ENCODE measurements around the gene KCNIP2.
"Not testable (repeated sequence)": the region's sequence is repeated elsewhere in the genome, so short reads cannot be mapped to it uniquely, and the experiment has no call there.

Gene KCNIP2

GRCh38 chr10:101829561-101830315, 13.9 kb downstream of the KCNIP2 start:
- DNase-seq, result no peak

DNA sequence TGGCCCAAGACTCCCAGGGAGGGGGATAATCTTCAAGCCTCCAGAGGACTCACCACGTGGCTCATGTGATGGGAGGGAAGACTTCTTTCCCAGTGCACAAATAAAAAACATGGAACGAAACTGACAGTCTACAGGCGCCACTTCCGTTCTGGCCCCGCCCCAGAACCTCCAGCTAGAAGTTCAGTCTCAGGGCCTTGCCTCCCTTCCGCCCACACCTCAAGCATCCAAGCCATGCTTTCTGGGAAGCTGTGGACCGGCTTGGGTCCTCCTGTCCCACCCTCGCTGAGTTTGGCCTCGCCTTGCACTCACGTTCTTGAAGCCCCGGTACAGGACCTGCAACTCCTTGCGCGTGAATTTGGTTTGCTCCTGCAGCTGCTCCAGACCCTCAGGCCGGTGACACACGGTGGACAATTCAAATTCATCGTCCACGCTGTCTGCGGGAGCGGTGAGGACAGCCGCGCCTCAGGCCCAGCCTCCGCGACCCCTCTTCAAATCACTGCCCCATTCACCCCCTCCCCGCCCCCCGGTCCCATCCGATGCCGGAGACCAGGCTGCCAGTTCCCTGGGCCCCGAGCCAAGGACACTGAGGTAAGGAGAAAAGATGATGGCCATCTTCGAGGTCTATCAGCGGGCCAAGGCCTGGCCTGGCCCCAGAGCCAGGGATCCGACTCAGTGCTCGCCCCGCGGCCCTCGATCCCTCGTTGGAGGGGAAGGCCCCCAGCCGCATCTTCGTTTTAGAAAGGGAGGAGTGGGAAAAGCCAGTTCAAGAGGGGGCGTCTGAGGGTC, 14.6 kb downstream of the KCNIP2 start:
- DNase-seq, result no peak

DNA sequence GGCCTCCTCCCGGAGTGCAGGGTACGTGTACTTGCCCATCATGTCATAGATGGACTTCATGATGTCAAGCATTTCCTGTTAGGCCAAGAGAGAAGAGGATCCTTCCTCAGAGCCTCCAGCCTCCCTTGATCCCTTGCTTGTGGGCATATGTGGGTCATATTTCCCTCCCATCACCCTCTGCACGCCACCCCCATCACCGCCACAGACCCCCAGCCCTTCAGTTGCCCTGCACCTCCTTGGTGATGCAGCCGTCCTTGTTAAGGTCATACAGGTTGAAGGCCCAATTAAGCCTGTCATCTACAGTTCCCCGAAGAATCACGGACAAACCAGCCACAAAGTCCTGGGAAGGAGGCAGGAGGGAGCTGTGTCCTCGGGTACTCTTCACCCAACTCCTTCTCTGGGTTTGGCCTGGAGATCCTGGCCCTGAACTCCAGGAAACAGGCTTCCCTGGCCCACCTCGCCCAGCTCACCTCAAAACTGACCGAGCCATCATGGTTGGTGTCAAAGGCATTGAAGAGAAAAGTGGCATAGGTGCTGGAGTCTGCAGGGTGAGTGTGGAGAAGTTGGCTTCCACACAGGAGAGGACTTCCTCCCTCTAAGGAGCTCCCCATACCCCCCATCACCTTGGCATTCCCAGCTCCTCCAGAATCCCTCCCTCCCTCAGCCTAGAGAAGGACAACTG, 15.5 kb downstream of the KCNIP2 start:
- DNase-seq, result no peak

GRCh38 chr10:101826852-101827434, 16.7 kb downstream of the KCNIP2 start:
- no peak for DNase-seq

DNA sequence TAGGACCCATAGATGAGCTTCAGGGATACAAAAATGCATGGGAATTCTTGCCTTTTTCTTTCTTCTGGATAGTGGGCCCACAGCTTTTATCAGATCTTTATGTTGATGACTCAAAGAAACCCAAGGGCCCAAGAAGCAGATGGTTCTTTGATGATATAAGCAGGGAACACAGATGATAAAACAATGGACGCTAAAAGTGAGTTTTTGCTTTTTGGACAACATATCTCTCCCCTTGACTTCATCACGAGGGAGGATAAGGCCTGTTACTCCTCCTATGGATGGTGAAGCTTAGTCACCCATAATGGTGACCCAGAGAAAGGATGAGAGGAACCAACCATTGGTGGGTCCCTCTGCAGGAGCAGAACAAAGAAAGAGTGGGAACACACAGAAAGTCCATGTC, 18.9 kb downstream of the KCNIP2 start:
- no peak for DNase-seq

DNA sequence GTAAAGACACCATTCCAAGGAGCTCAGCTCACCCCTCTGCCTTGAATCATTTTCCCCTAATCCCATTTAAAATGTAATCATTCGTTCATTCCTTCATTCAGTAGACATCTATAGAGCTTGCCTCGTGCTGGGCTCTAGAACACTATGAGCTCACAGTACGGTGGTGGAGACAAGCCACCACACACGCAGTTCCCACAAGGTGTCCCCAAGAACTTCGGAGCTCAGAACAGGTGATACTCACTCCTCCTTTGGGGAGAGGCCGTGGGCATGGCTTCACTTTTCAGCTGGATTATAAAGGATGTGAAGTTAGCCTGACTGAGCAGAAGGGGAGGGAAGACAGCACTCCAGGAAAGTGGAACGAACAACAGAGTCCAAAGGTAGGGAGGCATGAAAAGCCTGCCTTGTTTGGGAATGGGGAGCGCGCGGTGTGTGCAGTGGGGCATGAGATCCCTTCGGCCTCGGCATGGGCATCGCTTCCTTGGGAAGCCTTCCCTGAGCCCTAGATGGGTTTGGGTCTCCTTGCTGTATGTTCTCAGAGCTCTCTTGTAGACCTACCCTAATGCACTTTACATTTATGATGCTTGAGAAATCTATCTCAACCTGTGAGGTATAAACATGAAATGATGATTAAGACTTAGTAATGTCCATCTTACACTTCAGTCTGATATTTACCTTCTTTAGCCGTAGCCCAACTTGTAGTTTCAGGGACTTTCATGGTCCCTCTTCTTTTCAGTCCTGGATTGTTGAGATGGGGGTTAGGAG, 24.5 kb downstream of the KCNIP2 start:
- DNase-seq, result peak in 12 of 58 donors; percentile 50 to 69 (median 62)

- DNase-seq, result peak; percentile 86 to 100 (median 97)
Observed at GRCh38 chr10:101818119-101818871, 25.3 kb downstream of the KCNIP2 start, which contains the start of gene OGA. OGA (minus strand) TSS chr10:101818444; CDS start chr10:101818022, 422 bp downstream.

DNA sequence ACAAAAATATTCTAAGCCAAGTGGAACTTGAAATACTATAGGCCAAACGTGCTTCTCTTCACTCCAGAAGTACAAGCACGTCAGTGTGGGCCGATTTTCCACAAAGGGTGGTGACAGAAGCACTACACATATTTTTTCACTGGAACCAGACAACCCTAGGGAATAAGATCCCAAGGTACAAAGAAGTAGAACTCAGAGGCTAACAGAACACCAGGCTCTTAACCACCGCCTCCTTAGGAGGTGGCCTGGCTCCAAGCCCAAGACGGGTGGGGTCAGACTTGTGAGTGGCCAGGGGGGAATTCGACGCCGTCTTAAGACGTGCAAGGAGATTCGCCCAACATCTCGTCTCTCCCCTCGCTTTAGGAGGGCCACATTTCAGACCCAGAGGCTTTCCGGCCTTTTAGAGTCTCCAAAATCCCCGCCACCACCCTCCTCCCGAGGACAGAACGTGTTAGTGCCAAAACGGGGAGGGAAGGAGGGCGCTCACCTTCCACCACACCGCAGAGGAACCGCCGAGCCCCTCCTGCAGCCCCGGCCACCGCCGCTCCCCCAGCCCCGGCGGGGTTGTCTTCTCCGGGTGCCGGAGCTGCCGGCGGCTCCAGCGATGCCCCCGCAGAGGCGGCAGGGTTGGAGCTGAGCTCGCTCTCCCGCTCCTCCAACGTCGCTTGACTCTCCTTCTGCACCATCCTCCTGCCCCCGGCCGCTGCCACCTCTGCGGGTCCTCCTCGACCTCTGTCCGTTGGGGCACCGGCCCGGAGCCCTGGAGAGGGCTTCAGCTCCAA, 26.1 kb downstream of the KCNIP2 start:
- peak in 47 of 58 donors; percentile 6 to 74 (median 53) for DNase-seq

DNA sequence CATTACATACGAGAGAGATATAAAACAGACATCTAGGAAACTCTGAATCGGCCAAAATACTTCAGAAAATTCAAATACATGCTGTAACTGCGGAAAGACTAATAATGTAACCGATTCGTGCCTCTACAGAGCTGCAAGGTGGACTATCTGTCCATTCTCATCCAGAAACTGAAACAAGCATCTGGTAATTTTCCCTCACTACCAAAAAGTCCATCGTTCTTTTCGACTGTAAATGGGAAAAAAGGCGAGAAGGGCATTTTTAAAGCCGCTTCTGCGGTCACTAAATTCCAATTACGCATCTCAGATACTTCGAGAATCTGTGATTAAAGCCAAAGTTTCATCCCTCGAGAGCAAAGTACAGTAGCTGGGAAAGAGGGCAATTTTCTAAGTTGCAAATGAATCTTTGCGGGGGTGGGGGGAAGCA, 26.7 kb downstream of the KCNIP2 start:
- DNase-seq, result no peak

GRCh38 chr10:101816376-101816775, 27.2 kb downstream of the KCNIP2 start:
- DNase-seq, result no peak

- DNase-seq, result no peak
Observed at GRCh38 chr10:101814466-101815071, 29.0 kb downstream of the KCNIP2 start.

- no peak for DNase-seq
Observed at GRCh38 chr10:101812606-101813005, 31.0 kb downstream of the KCNIP2 start.

- peak in 3 of 58 donors; percentile 13 to 46 (median 14) for DNase-seq
Observed at GRCh38 chr10:101807158-101807557, 36.4 kb downstream of the KCNIP2 start.

GRCh38 chr10:101803511-101803910, 40.1 kb downstream of the KCNIP2 start:
- no peak for DNase-seq

DNA sequence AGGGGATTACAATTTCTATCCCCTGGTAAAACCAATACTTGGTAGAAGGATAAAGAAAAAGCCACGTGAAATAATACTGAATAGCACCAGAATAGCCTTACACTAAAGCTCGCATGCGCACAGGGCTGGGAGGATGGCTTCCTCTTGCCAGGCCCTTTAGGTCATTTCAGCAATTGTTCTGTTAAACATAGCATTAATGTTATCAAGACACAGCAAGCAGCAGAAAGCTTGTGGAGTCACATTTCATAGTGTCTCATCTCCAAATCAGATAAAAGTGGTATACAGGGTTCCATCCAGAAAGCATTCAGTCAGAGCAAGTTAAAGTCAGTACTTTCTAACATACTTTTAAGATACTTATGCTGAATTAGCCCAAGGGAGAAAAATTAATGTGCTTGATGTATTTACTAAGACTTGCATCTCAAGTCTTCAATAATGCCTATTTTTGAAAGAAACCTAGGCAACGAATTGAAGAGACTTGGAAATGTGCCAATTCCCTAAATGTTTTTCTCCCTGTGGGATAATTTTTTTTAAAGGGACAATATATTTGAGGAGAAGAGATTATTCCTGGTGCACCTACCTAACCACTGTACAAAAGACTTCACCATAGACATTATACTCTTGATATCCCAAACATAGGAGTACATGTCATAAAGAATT, 46.1 kb downstream of the KCNIP2 start:
- no peak for DNase-seq

DNA sequence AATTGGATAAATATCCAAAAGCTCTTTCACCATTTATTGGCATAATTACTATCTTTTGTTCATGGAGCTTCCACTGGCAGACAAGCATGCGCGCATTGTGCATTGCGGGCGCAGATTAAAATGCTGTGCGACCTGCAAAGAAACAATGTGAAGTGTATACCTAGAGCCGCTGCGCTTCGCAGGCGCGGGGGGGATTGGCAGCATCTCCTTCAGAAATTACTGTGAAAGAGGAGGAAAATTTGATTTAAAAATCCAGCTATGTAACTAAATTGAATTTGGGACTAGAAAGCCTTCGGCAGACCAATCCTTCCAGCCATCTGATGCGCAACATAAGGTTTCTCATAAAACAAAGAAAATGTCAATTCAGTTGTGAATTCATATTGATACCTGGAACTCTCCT, 50.1 kb downstream of the KCNIP2 start:
- DNase-seq, result no peak

- DNase-seq, result no peak
Observed at GRCh38 chr10:101789686-101790085, 53.9 kb downstream of the KCNIP2 start.

DNA sequence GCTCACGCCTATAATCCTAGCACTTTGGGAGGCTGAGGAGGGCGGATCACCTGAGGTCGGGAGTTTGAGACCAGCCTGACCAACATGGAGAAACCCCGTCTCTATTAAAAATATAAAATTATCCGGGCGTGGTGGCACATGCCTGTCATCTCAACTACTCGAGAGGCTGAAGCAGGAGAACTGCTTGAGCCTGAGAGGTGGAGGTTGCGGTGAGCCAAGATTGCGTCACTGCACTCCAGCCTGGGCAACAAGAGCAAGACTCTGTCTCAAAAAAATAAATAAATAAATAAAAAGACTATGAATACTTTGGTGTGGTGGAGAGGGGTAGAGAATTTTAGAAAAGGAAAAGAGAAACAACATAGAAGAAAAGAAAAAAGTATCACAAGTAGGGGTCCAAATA, 54.4 kb downstream of the KCNIP2 start:
- DNase-seq, result not testable (repeated sequence)
